ENCODE measurements around the gene POLD4.
A peak's percentile ranks its signal among the peaks of the same experiment; 100 is the strongest.

Gene POLD4

DNA sequence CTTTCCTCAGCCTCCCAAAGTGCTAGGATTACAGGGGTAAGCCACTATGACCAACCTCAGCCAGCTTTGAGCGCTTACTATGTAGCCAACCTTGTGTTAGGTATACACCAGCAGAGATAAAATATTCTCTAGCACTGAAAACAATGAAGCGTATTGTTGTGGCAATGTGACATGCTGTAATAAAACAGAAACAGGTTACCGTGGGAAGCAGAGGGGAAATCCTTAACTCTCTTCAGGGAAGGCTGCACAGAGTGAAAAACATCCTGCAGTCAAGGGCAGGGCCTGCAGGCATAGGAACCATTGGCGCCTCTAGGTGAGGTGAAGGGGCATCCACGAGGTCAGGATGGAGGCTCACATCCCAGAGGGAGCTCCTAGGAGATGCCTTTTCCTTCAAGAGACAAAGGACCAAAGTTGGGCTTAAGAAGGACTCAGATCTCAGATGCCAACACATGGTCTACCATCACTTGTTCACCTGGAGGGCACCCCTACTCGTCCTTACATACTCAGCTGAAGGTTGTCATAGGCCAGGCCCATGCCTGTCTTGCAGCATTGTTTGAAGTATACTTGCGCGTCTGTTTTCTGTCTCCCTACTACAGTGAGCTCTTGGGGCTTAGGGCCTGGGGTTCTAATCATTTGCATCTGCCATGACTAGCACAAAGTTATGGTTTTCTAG is 8.0 kb downstream of the POLD4 start:
- DNase-seq (ENCODE audit: low spot score): peak; percentile 30
- TF ChIP-seq, protein P1, sequence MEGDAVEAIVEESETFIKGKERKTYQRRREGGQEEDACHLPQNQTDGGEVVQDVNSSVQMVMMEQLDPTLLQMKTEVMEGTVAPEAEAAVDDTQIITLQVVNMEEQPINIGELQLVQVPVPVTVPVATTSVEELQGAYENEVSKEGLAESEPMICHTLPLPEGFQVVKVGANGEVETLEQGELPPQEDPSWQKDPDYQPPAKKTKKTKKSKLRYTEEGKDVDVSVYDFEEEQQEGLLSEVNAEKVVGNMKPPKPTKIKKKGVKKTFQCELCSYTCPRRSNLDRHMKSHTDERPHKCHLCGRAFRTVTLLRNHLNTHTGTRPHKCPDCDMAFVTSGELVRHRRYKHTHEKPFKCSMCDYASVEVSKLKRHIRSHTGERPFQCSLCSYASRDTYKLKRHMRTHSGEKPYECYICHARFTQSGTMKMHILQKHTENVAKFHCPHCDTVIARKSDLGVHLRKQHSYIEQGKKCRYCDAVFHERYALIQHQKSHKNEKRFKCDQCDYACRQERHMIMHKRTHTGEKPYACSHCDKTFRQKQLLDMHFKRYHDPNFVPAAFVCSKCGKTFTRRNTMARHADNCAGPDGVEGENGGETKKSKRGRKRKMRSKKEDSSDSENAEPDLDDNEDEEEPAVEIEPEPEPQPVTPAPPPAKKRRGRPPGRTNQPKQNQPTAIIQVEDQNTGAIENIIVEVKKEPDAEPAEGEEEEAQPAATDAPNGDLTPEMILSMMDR (IDR thresholded peaks at IDR 0.05; ENCODE audit: extremely low read depth, missing control alignments): no peak

DNA sequence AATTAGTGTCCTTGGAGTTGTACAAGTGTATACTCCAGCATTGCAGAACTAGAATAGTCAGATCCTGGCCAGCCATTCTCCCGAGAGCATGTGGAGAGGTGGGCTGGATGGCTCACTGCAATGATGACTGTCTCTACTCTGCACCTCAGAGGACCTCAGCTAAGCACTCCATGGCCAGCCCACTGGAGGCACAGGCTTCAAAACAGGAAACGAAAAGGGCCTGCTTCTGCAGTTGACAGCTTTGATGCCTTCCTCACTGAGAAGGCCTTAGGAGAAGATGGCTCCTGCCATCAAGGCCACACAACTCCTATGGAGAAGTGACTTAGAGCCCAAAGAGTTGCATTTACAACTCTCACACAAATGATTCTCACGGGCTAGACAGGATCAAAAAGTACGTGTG is 9.1 kb downstream of the POLD4 start:
- peak; percentile 25 for DNase-seq (ENCODE audit: low spot score)
- TF ChIP-seq, protein P1 (IDR thresholded peaks at IDR 0.05; ENCODE audit: extremely low read depth, missing control alignments): no peak

DNA sequence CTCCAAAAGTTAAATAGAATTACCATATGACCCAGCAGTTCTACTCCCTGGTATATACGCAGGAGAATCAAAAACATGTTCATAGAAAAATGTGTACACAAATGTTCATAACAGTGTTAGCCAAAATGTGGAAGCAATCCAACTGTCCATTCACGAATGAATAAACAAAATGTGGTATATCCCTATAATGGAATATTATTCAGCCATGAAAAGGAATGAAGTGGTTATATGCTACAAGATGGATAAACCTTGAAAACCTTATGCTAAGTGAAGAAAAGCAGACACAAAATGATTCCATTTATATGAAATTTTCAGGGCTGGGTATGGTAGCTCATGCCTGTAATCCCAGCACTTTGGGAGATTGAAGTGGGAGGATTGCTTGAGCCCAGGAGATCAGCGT is 16.1 kb downstream of the POLD4 start:
- no peak for DNase-seq (ENCODE audit: low spot score)
- TF ChIP-seq, protein P1 (IDR thresholded peaks at IDR 0.05; ENCODE audit: extremely low read depth, missing control alignments): no peak

DNA sequence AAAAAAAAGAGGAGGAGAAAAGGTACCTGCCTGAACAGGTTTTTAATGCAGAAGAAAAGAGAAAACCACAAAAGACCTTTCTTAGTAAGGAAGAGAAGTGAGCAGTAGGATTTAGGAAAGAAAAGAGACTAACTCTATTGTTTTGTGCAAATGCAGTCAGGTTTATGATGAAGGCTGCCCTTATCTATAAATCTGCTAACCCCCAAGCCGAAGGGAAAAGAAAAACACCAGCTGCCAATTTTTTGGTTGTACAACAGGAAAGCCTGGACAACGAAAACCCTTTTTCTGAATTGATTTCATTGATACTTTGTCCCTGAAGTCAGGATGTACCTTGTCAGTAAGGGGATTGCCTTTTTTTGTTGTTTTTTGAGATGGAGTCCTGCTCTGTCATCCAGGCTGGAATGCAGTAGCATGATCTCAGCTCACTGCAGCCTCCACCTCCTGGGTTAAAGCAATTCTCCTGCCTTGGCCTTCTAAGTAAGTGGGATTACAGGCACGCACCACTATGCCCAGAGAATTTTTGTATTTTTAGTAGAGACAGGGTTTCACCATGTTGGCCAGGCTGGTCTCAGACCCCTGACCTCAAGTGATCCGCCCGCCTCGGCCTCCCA is 21.2 kb downstream of the POLD4 start:
- no peak for DNase-seq (ENCODE audit: low spot score)
- TF ChIP-seq, protein P1 (IDR thresholded peaks at IDR 0.05; ENCODE audit: extremely low read depth, missing control alignments): no peak

DNA sequence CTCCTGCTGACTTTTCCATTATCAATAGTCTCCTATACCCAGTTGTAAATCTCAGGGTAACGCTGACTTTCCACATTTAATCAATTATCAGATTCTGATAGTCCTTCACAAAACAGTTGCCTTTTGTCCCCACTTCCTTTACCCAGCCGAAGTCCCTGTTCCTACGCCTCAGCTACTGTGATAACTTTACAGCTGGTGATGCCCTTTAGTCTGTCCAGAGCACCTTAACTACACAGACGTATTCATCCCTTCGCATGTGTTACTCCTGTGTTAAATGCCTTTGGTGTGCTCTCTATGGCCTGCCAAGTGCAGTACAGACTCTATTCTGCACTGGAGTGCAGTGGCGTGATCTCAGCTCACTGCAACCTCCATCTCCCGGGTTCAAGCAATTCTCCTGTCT is 29.8 kb downstream of the POLD4 start:
- no peak for DNase-seq (ENCODE audit: low spot score)
- TF ChIP-seq, protein P1 (IDR thresholded peaks at IDR 0.05; ENCODE audit: extremely low read depth, missing control alignments): no peak

DNA sequence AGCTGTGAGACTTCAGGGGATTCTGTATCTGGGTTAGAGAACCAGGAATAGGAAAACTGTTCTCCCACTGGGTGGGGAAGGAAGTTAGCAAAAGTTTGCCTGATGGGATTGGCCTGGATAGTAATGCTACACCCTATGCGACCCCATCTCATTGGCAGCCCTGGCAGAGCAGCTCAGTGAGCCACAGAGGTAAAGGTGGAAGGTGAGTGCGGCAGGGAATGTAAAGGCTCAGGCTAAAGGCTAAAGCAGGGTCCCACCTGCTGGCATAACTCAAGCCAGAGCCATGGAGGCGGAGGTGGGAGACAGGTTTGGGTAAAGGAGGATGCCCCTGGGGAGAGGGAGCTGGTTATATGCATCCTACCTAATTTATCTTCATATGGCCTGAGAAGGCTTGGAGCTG is 31.3 kb downstream of the POLD4 start:
- TF ChIP-seq, protein P1 (IDR thresholded peaks at IDR 0.05; ENCODE audit: extremely low read depth, missing control alignments): no peak

DNA sequence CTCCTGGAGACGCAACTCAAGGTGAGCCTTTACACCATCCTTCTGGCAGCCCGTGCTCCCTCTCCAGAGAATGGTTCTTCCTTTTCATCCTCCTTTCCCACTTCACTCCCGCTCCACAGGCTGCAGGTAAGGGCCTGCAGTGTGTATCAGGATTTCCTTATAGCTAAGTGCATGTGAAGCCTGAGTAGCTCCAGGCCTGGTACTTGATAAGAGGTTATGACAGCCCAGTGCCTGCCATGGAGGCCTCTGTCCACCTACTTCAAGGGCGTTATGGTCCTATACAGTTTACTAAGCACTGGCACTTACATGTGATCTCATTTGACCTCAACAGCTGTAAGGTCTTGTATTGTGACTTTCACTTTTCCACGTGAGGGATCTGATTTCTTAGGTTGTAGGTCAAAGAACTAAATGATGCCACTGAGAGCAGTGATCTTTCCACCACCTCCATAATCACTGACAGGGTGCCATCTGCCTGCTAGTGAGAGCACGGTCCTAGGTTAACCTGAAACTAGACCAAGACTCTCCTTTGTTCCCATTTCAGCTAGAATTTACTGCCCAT is 32.0 kb downstream of the POLD4 start:
- TF ChIP-seq, protein P1 (IDR thresholded peaks at IDR 0.05; ENCODE audit: extremely low read depth, missing control alignments): no peak
- DNase-seq (ENCODE audit: low spot score): no peak

More for the DNA sequence above, 31.3 kb downstream of the POLD4 start:
- DNase-seq (ENCODE audit: low spot score): no peak

Data from GM20000 (cell line).